Measurements from ENCODE around the gene TECPR1. TPM values are rescaled to one million over a fixed set of nuclear protein-coding genes. Genes with fewer than 3 reads are reported as not detected.

Gene TECPR1
- total and polyA plus RNA-seq, 2 experiments from 2014 or later: 4.6 to 24.4 TPM

DNA sequence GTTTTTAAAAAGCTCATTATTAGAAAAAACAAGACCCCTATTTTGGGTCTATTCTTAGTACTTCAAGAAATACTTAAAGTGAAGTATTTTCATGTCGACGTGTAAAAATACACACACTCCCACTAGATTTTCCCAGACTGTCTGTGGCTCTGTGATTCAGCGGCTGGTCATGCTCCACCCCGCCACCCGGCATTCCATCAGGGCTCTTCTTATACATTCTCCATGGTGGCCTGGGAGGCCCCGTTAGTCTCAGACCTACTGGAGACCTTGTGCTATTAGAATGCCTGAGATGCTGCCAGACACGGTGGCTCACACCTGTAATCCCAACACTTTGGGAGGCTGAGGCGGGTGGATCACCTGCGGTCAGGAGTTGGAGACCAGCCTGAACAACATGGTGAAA, 13.1 kb downstream of the TECPR1 start:
- no peaks in the 10 kb centered on the region for H3K9me2 ChIP-seq (ENCODE audit: insufficient read depth)
- no peak overlapping the region for H3K4me2 ChIP-seq
- no peak overlapping the region for H3K4me3 ChIP-seq
- no peaks in the 10 kb centered on the region for H3K36me3 ChIP-seq (ENCODE audit: insufficient read depth)
- no peak overlapping the region for H3K4me3 Mint-ChIP-seq
- no peaks in the 10 kb centered on the region for H3K9me3 Mint-ChIP-seq
- H3K27me3 Mint-ChIP-seq (ENCODE audit: insufficient read depth, low read depth, poor library complexity): peaks cover 7% of the 10 kb centered on the region
- no peaks in the 10 kb centered on the region; the same call in 2 of the 3 replicates for H3K36me3 Mint-ChIP-seq (ENCODE audit: low read depth)
- H3F3A ChIP-seq (replicated peaks; ENCODE audit: low read depth): no peaks in the 10 kb centered on the region
- H3K27ac Mint-ChIP-seq: no peak overlapping the region
- H3K27ac ChIP-seq (ENCODE audit: low read depth): no peak overlapping the region
- H3K4me1 ChIP-seq (ENCODE audit: insufficient read depth): no peaks in the 10 kb centered on the region
- H3K27me3 ChIP-seq (ENCODE audit: insufficient read depth): no peaks in the 10 kb centered on the region
- TF ChIP-seq, protein P1, sequence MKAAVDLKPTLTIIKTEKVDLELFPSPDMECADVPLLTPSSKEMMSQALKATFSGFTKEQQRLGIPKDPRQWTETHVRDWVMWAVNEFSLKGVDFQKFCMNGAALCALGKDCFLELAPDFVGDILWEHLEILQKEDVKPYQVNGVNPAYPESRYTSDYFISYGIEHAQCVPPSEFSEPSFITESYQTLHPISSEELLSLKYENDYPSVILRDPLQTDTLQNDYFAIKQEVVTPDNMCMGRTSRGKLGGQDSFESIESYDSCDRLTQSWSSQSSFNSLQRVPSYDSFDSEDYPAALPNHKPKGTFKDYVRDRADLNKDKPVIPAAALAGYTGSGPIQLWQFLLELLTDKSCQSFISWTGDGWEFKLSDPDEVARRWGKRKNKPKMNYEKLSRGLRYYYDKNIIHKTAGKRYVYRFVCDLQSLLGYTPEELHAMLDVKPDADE (IDR thresholded peaks at IDR 0.05): no peak
- TF ChIP-seq EZH2 (IDR thresholded peaks at IDR 0.05; ENCODE audit: low read depth, unreplicated experiment): no peak
- no peak for TF ChIP-seq CREB1 (CRISPR knock-in tag; IDR thresholded peaks at IDR 0.05; ENCODE audit: low read depth)
- TF ChIP-seq, protein P2, sequence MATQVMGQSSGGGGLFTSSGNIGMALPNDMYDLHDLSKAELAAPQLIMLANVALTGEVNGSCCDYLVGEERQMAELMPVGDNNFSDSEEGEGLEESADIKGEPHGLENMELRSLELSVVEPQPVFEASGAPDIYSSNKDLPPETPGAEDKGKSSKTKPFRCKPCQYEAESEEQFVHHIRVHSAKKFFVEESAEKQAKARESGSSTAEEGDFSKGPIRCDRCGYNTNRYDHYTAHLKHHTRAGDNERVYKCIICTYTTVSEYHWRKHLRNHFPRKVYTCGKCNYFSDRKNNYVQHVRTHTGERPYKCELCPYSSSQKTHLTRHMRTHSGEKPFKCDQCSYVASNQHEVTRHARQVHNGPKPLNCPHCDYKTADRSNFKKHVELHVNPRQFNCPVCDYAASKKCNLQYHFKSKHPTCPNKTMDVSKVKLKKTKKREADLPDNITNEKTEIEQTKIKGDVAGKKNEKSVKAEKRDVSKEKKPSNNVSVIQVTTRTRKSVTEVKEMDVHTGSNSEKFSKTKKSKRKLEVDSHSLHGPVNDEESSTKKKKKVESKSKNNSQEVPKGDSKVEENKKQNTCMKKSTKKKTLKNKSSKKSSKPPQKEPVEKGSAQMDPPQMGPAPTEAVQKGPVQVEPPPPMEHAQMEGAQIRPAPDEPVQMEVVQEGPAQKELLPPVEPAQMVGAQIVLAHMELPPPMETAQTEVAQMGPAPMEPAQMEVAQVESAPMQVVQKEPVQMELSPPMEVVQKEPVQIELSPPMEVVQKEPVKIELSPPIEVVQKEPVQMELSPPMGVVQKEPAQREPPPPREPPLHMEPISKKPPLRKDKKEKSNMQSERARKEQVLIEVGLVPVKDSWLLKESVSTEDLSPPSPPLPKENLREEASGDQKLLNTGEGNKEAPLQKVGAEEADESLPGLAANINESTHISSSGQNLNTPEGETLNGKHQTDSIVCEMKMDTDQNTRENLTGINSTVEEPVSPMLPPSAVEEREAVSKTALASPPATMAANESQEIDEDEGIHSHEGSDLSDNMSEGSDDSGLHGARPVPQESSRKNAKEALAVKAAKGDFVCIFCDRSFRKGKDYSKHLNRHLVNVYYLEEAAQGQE (IDR thresholded peaks at IDR 0.05; ENCODE audit: unreplicated experiment): no peak
- no peak for TF ChIP-seq JUNB (IDR thresholded peaks at IDR 0.05; ENCODE audit: unreplicated experiment)
- no peak for TF ChIP-seq POLR2AphosphoS5 (IDR thresholded peaks at IDR 0.05; ENCODE audit: low read depth)
- no peaks in the 10 kb centered on the region for H3K4me1 Mint-ChIP-seq
- ATAC-seq (no peak), DNase-seq (ENCODE audit: low spot score) (no peak)
- H4K20me1 ChIP-seq (replicated peaks; ENCODE audit: insufficient read depth): no peaks in the 10 kb centered on the region
- H2AFZ ChIP-seq: no peak overlapping the region
- H3K79me2 ChIP-seq (replicated peaks; ENCODE audit: insufficient read depth): no peaks in the 10 kb centered on the region

DNA sequence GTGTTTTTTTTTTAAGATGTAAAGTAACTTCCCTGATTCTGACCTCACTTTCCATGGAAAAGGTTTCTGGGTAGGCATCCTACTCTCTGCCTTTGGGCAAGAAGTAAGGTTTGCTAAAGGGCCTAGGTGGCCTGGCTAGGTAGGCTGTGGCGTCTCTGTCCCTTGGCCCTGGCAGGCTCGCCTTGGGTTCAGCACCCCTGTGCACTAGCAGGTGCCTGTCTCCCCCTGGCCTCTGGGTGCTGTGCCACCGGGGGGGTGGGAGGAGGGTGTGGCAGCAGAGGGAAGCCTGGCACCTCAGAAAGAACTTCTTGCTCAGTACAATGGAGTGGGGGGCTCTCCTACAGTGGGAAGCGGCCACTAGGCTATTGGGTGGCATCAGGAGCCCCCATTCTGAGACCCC, 14.0 kb downstream of the TECPR1 start:
- no peak overlapping the region for H3K4me3 Mint-ChIP-seq
- H3K27me3 Mint-ChIP-seq (ENCODE audit: insufficient read depth, low read depth, poor library complexity): peaks cover 7% of the 10 kb centered on the region
- no peak for DNase-seq (ENCODE audit: low spot score)
- Histone ChIP-seq H3K4me1 (ENCODE audit: insufficient read depth) (no peaks in the 10 kb centered on the region), H3K36me3 (ENCODE audit: insufficient read depth) (no peaks in the 10 kb centered on the region), H3K27me3 (ENCODE audit: insufficient read depth) (no peaks in the 10 kb centered on the region), H3K9me2 (ENCODE audit: insufficient read depth) (no peaks in the 10 kb centered on the region), H3K4me3 (no peak overlapping the region), H3K4me2 (no peak overlapping the region), H3F3A (replicated peaks; ENCODE audit: low read depth) (no peaks in the 10 kb centered on the region), H4K20me1 (replicated peaks; ENCODE audit: insufficient read depth) (no peaks in the 10 kb centered on the region), H3K79me2 (replicated peaks; ENCODE audit: insufficient read depth) (no peaks in the 10 kb centered on the region), H2AFZ (no peak overlapping the region), H3K27ac (ENCODE audit: low read depth) (no peak overlapping the region)
- H3K9me3 Mint-ChIP-seq: no peaks in the 10 kb centered on the region
- no peaks in the 10 kb centered on the region for H3K4me1 Mint-ChIP-seq
- no peak overlapping the region for H3K27ac Mint-ChIP-seq
- H3K36me3 Mint-ChIP-seq (ENCODE audit: low read depth): no peaks in the 10 kb centered on the region; the same call in 2 of the 3 replicates
- ATAC-seq: no peak
- TF ChIP-seq EZH2phosphoT487 (IDR thresholded peaks at IDR 0.05; ENCODE audit: unreplicated experiment) (no peak), EZH2 (IDR thresholded peaks at IDR 0.05; ENCODE audit: low read depth, unreplicated experiment) (no peak), POLR2AphosphoS5 (IDR thresholded peaks at IDR 0.05; ENCODE audit: low read depth) (no peak), ZNF331 (CRISPR knock-in tag; IDR thresholded peaks at IDR 0.05; ENCODE audit: low read depth) (no peak), STAT1 (IDR thresholded peaks at IDR 0.05; ENCODE audit: unreplicated experiment) (no peak), JUNB (IDR thresholded peaks at IDR 0.05; ENCODE audit: unreplicated experiment) (no peak), ZNF114 (CRISPR knock-in tag; IDR thresholded peaks at IDR 0.05) (no peak), CREB1 (CRISPR knock-in tag; IDR thresholded peaks at IDR 0.05; ENCODE audit: low read depth) (no peak), NANOG (IDR thresholded peaks at IDR 0.05; ENCODE audit: borderline replicate concordance) (no peak)
- TF ChIP-seq, protein P3, sequence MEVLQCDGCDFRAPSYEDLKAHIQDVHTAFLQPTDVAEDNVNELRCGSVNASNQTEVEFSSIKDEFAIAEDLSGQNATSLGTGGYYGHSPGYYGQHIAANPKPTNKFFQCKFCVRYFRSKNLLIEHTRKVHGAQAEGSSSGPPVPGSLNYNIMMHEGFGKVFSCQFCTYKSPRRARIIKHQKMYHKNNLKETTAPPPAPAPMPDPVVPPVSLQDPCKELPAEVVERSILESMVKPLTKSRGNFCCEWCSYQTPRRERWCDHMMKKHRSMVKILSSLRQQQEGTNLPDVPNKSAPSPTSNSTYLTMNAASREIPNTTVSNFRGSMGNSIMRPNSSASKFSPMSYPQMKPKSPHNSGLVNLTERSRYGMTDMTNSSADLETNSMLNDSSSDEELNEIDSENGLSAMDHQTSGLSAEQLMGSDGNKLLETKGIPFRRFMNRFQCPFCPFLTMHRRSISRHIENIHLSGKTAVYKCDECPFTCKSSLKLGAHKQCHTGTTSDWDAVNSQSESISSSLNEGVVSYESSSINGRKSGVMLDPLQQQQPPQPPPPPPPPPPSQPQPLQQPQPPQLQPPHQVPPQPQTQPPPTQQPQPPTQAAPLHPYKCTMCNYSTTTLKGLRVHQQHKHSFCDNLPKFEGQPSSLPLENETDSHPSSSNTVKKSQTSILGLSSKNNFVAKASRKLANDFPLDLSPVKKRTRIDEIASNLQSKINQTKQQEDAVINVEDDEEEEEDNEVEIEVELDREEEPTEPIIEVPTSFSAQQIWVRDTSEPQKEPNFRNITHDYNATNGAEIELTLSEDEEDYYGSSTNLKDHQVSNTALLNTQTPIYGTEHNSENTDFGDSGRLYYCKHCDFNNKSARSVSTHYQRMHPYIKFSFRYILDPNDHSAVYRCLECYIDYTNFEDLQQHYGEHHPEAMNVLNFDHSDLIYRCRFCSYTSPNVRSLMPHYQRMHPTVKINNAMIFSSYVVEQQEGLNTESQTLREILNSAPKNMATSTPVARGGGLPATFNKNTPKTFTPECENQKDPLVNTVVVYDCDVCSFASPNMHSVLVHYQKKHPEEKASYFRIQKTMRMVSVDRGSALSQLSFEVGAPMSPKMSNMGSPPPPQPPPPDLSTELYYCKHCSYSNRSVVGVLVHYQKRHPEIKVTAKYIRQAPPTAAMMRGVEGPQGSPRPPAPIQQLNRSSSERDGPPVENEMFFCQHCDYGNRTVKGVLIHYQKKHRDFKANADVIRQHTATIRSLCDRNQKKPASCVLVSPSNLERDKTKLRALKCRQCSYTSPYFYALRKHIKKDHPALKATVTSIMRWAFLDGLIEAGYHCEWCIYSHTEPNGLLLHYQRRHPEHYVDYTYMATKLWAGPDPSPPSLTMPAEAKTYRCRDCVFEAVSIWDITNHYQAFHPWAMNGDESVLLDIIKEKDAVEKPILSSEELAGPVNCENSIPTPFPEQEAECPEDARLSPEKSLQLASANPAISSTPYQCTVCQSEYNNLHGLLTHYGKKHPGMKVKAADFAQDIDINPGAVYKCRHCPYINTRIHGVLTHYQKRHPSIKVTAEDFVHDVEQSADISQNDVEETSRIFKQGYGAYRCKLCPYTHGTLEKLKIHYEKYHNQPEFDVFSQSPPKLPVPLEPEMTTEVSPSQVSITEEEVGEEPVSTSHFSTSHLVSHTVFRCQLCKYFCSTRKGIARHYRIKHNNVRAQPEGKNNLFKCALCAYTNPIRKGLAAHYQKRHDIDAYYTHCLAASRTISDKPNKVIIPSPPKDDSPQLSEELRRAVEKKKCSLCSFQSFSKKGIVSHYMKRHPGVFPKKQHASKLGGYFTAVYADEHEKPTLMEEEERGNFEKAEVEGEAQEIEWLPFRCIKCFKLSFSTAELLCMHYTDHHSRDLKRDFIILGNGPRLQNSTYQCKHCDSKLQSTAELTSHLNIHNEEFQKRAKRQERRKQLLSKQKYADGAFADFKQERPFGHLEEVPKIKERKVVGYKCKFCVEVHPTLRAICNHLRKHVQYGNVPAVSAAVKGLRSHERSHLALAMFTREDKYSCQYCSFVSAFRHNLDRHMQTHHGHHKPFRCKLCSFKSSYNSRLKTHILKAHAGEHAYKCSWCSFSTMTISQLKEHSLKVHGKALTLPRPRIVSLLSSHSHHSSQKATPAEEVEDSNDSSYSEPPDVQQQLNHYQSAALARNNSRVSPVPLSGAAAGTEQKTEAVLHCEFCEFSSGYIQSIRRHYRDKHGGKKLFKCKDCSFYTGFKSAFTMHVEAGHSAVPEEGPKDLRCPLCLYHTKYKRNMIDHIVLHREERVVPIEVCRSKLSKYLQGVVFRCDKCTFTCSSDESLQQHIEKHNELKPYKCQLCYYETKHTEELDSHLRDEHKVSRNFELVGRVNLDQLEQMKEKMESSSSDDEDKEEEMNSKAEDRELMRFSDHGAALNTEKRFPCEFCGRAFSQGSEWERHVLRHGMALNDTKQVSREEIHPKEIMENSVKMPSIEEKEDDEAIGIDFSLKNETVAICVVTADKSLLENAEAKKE (CRISPR knock-in tag; IDR thresholded peaks at IDR 0.05): no peak

Measured in GM23338 (cell line).